DMS53 (cell line): Measurements from ENCODE around the gene NKX2-2.

Experiments used
- DNase-seq: peaks from one replicate; lab custom pipeline; 2025; lab: John Stamatoyannopoulos, UW

Gene NKX2-2

GRCh38 chr20:21521596-21522480 lies 8.0 kb upstream of the NKX2-2 start:
- DNase-seq: no peak

- no peak for DNase-seq
These were observed 7.1 kb upstream of the NKX2-2 start for GRCh38 chr20:21520702-21521595.

DNA sequence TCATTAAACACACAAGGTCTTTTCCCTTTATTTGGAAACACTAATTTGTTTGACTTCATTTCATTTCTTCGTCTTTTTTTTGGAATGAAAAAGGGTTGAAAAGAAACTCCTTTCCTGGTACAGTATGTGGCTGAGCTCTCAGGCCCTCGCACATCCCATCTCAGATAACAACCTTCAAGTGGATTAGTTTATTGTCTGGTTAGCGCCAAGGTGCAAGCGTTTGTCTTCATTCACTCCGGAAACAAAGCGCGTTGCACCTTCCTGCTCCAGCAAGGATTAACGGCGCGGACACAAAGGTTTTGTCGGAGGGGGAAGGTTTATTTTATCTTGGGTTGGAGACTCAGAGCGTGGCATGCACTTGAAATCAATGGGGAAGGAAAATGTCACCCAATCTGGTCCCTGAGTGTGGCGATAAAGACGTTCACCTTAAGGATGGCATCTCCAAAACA lies 5.3 kb upstream of the NKX2-2 start:
- DNase-seq: no peak

DNA sequence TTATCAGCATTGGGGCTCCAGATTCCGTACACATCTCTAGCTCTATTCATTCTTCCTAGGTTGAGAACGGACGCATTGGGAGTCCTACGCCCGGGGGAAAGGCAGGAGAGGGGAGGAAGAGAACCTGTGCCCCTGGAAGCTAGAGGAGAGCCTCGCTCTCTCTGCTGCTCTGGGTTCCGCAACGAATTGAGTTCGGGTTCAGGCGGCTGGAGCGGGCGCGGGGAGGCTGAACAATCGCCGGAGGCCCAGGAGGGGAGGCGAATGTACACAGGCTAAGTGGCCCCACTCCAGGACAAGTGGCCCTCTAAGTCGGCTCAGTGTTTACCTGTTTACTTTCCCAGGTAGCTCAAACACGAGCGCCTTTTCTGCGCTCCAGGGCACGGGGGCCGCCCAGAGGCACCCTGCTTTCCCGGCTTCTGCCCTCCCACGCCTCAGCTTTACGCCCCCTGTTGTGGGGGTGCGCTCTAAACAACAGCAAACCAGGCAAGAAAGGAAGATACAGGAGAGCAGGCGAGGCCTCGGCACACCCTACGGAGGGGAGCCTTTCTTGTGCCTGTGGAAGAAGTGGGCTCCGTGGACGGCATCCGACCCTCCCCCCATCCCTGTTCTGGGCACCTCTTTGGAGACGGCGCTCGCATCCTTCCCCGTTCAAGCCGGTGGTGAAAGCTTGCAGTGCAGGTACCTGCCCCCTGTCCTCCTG lies 4.6 kb upstream of the NKX2-2 start:
- DNase-seq: peak; percentile 75

DNA sequence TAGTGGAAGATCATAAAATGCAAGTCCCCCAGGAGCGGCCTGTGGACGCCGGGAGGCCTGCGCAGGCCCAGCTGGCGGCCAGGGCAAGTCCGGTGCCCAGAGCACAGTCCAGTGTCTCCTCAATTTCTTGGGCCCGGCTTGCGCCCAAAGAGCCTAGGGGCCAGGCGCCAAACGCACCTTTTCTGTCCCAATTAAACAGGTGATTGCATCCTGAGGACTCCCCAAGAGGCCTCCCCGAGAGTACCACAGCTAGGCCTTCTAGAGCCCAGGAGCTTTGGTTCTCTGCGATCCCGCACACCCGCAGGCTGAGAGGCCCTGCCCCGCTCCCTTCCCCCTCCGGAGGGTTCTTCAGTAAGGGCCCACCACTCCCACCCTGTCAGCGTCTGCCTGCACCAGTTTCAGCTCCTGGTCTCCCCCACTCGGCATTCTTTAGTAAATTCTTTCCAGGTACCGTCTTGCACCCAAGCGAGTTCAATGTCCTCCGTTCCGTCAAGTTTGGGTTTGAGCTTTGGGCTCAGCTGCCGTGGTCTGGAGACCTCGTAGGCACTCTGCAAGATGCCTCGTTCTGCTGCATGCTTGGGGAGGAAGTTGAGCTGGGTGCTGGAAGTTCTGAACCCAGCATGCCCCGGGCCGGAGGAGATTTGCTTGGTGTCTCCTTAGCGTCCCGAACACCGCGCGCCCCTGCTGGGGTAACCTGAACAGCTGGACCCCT lies 3.9 kb upstream of the NKX2-2 start:
- peak; percentile 11 for DNase-seq

DNA sequence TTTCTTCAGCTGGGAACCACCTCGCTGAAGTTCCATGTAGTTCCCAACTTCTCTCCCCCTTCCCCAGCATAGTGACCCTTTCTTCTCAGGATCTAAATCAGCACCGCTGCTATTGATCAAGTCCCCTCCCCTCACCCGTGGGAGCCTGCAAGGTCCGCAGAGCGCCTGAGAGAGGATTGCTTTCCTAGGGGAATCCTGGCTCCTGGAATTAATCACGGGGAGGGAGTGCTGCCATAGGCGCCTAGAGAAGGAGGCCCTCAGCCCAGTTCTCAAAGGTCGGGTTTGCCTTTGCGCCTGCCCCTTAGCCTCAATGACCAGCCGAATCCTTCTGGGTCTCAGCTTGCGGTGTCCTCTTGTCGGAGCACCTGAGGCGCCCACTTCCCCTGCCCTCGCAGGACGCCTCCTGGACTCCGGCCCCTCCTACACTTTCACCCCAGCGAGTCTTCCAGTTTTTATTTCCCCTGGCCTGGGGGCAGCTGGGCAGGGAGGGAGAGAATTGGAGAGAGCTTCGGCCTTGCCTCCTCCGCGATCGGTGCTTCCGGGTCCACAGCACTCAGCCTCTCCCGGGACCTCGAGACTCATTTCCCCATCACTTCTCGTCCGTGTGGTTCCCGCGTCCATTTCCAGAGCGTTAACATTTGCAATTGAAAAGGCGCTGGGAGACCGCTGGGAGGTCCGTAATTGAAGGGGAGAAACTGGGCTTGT lies 3.1 kb upstream of the NKX2-2 start:
- DNase-seq: no peak

GRCh38 chr20:21516180-21516567 lies 2.3 kb upstream of the NKX2-2 start:
- no peak for DNase-seq

DNA sequence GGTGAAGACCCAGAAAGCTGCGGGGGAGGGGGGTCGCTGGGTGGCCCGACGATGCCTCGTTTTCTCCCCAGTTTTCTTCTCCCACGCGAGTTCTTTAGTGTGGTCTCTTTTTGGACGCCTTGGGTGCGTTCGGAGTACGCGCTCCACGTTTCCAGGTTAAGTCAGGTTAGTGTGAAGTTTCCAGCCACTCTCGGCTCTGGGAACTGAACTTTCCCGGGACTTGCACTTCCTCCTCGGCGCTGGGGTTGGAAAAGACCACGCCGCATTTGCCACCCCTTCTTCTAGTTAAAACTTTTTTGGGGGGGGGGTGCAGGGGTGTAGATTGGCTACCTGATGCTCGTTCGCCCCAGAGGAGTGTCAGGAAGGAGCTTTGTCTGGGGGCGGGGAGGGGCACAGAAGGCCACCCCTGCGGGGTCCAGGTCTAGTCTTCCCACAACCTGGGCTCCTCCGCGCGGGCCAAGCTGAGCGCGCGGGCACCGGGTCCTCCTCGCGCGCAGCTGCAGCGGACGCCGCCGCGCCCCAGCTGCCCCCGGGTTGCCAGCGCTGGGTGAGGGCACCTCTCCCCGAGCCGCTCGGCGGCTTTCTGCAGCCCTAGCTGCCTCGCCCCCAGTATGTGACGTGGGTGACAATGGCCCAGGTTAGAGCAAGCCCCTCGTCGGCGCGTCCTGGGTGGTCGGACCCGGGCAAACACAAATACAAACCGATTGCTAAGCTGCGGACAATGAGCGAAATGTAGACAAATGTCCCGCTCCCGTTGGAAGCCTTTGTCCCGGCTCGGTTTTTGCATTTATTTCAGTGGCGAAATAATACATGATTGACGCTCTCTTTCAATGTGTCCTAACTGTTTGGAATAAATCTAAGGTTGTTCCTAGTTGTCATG lies 1.7 kb upstream of the NKX2-2 start:
- DNase-seq: no peak

GRCh38 chr20:21514553-21515251 lies 838 bp upstream of the NKX2-2 start:
- no peak for DNase-seq

DNA sequence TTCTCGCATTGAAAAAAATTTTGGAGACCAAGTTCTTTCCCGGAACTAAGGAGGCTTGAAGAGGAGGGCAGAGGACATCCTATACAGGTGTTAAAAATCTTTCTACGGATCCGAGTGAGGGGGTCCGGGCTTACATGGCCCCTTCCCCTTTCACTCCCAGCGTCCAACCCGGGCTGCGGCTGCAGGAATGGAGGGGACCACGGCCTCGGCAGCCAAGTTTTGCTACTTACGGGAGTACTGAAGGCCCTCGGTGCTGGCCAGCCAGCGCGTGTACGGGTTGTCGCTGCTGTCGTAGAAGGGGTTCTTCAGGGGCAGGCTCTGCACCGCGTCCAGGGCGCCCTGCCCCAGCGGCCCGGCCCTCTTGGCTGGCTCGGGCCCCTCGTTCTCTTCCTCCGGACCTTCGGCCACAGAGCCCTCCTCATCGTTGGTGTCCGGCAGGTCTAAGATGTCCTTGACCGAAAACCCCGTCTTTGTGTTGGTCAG lies 642 bp downstream of the NKX2-2 start:
- no peak for DNase-seq

- DNase-seq: no peak
These were observed 1.2 kb downstream of the NKX2-2 start for GRCh38 chr20:21512634-21513180.

DNA sequence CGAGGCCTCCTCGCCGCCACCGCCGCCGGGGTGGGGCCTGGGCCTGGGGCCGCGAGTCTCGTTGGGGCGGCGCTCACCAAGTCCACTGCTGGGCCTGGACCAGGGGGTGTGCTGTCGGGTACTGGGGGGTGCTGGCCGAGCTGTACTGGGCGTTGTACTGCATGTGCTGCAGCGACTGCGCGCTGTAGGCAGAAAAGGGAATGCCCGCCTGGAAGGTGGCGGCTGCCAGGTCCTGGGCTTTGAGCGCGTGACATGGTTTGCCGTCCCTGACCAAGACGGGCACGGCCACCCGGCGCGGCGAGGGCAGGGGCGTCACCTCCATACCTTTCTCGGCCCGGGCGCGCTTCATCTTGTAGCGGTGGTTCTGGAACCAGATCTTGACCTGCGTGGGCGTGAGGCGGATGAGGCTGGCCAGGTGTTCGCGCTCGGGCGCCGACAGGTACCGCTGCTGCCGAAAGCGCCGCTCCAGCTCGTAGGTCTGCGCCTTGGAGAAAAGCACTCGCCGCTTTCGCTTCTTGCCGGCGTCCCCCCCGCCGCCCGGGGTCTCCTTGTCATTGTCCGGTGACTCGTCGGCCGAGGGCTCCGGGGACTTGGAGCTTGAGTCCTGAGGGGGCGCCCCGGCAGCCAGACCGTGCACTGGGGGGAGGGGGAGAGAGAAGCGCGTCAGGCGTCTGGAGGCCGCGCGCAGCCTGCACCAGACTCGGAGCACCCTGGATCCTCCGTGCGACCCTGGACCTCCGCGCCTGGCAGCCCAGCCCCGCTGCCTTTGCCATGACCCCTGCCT lies 1.8 kb downstream of the NKX2-2 start:
- no peak for DNase-seq

- no peak for DNase-seq
These were observed 2.4 kb downstream of the NKX2-2 start for GRCh38 chr20:21511485-21511849.

- no peak for DNase-seq
These were observed 3.2 kb downstream of the NKX2-2 start for GRCh38 chr20:21510414-21511384.

DNA sequence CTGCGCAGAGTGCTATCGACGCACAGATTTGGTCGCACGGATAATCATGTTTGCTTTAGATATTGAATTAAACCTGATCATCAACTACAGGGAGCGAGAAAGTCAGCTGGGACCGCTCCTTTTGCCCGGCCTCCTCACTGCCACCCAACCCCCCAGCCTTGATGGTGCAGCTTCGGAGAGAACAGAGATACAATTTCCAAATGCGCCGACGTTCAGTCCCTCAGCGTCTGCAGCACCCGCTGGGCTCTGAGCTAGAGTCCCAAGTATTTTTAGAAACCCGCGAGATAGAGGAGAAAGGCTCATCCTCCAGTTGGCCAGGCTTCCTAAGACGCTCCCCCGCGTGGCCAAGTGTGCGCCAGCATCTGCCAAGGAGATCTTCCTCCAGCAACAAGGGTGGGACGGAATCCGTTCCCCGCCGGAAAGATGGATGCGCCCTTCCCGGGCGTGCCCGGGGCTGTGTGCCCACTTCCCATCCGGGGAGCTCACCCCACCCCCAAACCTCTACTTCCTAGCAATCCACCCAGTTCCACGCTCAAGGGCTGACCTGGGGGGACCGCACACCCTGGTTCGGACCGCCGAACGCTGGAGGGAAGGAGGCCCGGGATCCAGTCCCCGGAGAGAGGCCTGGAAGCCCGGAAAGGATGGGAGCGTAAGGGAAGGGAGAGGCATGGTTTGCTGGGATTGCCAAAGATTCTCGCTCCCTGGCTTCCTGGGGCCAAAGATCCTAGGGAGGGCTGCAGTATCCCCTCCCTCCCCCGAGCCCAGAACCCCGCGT lies 4.1 kb downstream of the NKX2-2 start:
- DNase-seq: no peak

DNA sequence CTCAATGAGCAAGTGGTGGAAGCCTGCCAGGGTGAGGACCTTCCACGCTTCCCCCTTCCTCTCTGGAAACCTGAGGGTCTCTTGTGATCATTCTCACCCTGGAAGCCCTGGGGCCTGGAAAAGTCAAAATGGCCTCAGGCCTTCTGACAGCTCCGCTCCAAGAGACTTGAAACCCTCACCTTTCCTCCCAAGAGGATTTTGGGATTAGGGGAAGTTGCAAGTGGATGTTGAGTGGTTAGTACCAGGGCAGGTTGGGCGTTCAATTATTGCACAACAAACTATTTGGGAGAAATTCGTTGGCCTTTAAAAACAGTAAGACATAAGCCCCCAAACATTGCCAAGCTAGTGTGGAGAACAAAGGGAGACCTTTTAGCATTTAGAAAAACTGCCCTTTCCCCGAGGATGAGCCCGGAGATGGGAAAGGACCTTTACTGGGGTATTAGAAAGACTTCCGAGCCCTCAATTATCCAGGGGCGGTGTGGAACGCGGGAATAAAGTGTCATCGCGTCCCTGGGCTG lies 4.7 kb downstream of the NKX2-2 start:
- DNase-seq: no peak
